Spleen (tissue), 7 donors: ENCODE measurements around the gene CEP97.

Experiments used
- CTCF ChIP-seq, 11 experiments: fragments of 200-600 bp in 7 of 11; fragments of 450-650 bp in 4 of 11; sonication (generic) in 4 of 11; IDR thresholded peaks in 8 of 11; conservative IDR thresholded peaks in 3 of 11; 1 replicate in 7 of 11; 2 replicates in 4 of 11; pipeline versions ENCODE4 v1.4.0 to v1.8.0; 2016 to 2021; ENCODE audit warnings: antibody characterized with exemption in 11 of 11, inconsistent platforms in 4 of 11, mild to moderate bottlenecking in 1 of 11
- POLR2A ChIP-seq, 3 donors: fragments of 450-650 bp; IDR thresholded peaks; one replicate each; pipeline ENCODE4 v1.5.1; 2017; ENCODE audit warnings: antibody characterized with exemption in 3 of 3, mild to moderate bottlenecking in 1 of 3
- POLR2AphosphoS5 ChIP-seq, 3 donors: sonication (generic); formaldehyde crosslinking; IDR thresholded peaks; one replicate each; pipeline ENCODE4 v1.5.1; 2017; ENCODE audit warnings: antibody characterized with exemption in 3 of 3
- donor health status: DM: no; HTN: no; CAD: no; lungs with moderate emphysema.
- donor health status: DM: no; HTN: no; CAD: no.
- donor health status: DM: no; HTN: no; CAD: no.

GRCh38 chr3:101718455-101718854 lies 6.0 kb upstream of the CEP97 start:
- TF ChIP-seq CTCF (IDR thresholded peaks at IDR 0.05 in 8 of 11, conservative IDR thresholded peaks at IDR 0.05 in 3 of 11): no peak
- no peak for TF ChIP-seq POLR2A (IDR thresholded peaks at IDR 0.05)
- TF ChIP-seq POLR2AphosphoS5 (IDR thresholded peaks at IDR 0.05): no peak
